HCT116 (cell line): ENCODE measurements around the gene ANKS1A.

Source experiments
- CTCF ChIP-seq, 3 experiments: fragments of 200-600 bp in 1 of 3; sonication (generic) in 1 of 3; IDR thresholded peaks in 2 of 3; conservative IDR thresholded peaks in 1 of 3; 2 replicates each; pipeline ENCODE4 v1.5.1; 2012 to 2017; ENCODE audit warnings: low read depth in 2 of 3, low read length in 2 of 3, antibody characterized with exemption in 1 of 3, borderline replicate concordance in 1 of 3, control low read depth in 1 of 3, mild to moderate bottlenecking in 1 of 3, mixed read lengths in 1 of 3, mixed run types in 1 of 3, moderate library complexity in 1 of 3; ENCODE audit not compliant: insufficient read depth in 1 of 3
- EGR1 ChIP-seq: IDR thresholded peaks from 2 replicates; pipeline ENCODE4 v1.6.1; 2012; ENCODE audit warnings: low read depth
- EZH2 ChIP-seq: fragments of 200-600 bp; sonication (generic); IDR thresholded peaks from 2 replicates; pipeline ENCODE4 v1.6.1; 2017; ENCODE audit warnings: antibody characterized with exemption, mixed run types
- EZH2phosphoT487 ChIP-seq: fragments of 200-600 bp; IDR thresholded peaks from 2 replicates; pipeline ENCODE4 v1.6.1; 2018; ENCODE audit warnings: antibody characterized with exemption, borderline replicate concordance
- JUND ChIP-seq: IDR thresholded peaks from 2 replicates; pipeline ENCODE4 v1.6.1; 2012
- MAX ChIP-seq: IDR thresholded peaks from 2 replicates; pipeline ENCODE4 v1.6.1; 2012
- POLR2A ChIP-seq: IDR thresholded peaks from 2 replicates; pipeline ENCODE4 v1.7.0; 2011; ENCODE audit warnings: borderline replicate concordance; ENCODE audit not compliant: insufficient read depth, insufficient read length; ENCODE audit errors: extremely low read depth
- POLR2AphosphoS5 ChIP-seq: IDR thresholded peaks from 2 replicates; pipeline ENCODE4 v1.6.1; 2011; ENCODE audit warnings: mild to moderate bottlenecking, low read depth, low read length, moderate library complexity
- RAD21 ChIP-seq: IDR thresholded peaks from 2 replicates; pipeline ENCODE4 v1.6.1; 2012; ENCODE audit warnings: low read depth, mild to moderate bottlenecking
- SIN3A ChIP-seq: IDR thresholded peaks from 2 replicates; pipeline ENCODE4 v1.6.1; 2012; ENCODE audit warnings: low read depth
- SP1 ChIP-seq: IDR thresholded peaks from 2 replicates; pipeline ENCODE4 v1.6.1; 2012; ENCODE audit warnings: low read depth
- YY1 ChIP-seq: IDR thresholded peaks from 2 replicates; pipeline ENCODE4 v1.6.1; 2011; ENCODE audit warnings: low read length, low read depth, moderate library complexity, mild to moderate bottlenecking; ENCODE audit not compliant: insufficient replicate concordance; ENCODE audit errors: extremely low read depth
- ZBTB33 ChIP-seq: IDR thresholded peaks from 2 replicates; pipeline ENCODE4 v1.6.1; 2011; ENCODE audit warnings: mild to moderate bottlenecking, low read length, moderate library complexity; ENCODE audit not compliant: insufficient replicate concordance; ENCODE audit errors: extremely low read depth

- no peak for TF ChIP-seq RAD21
- no peak for TF ChIP-seq JUND
- no peak for TF ChIP-seq CTCF (IDR thresholded peaks at IDR 0.05 in 2 of 3, conservative IDR thresholded peaks at IDR 0.05 in 1 of 3; ENCODE audit: borderline replicate concordance in 1 of 3, insufficient read depth in 1 of 3, low read depth in 2 of 3, low read length in 2 of 3)
- TF ChIP-seq EGR1, result no peak
- no peak for TF ChIP-seq EZH2
- TF ChIP-seq YY1, result no peak
- no peak for TF ChIP-seq POLR2A
- TF ChIP-seq POLR2AphosphoS5, result no peak
- TF ChIP-seq SP1, result no peak
- TF ChIP-seq MAX, result no peak
- TF ChIP-seq SIN3A, result no peak
- TF ChIP-seq EZH2phosphoT487, result no peak
- TF ChIP-seq ZBTB33, result no peak
These were observed 95.4 kb downstream of the ANKS1A start for GRCh38 chr6:34984416-34984815.
